Astrocyte (in vitro differentiated cells and primary cell): ENCODE data around the gene GOLGA7B. TPM values are rescaled to one million over a fixed set of nuclear protein-coding genes. Genes with fewer than 3 reads are reported as not detected.

Experiments
- DNase-seq: peaks from one replicate; pipeline ENCODE4 v3.0.0-alpha.2; 2010; ENCODE audit warnings: low read depth
- FAIRE-seq: peaks from 2 replicates; lab custom pipeline; 2011; peaks lifted over from hg19 to GRCh38; lab: Jason Lieb, UNC
- H2AFZ ChIP-seq: 2 replicates; pipeline ENCODE4 v1.6.0; 2012; ENCODE audit warnings: low read depth, low read length, inconsistent platforms
- H3K27ac ChIP-seq: 2 replicates; pipeline ENCODE4 v1.5.1; 2011; ENCODE audit warnings: low read depth, low read length, inconsistent platforms
- H3K27me3 ChIP-seq: 2 replicates; pipeline ENCODE4 v1.6.0; 2011; ENCODE audit warnings: low read length, inconsistent platforms; ENCODE audit not compliant: insufficient read depth
- H3K36me3 ChIP-seq: 2 replicates; pipeline ENCODE4 v1.5.1; 2011; ENCODE audit warnings: low read length, inconsistent platforms; ENCODE audit not compliant: insufficient read depth
- H3K4me1 ChIP-seq: 2 replicates; pipeline ENCODE4 v1.5.1; 2011; ENCODE audit warnings: low read length, inconsistent platforms; ENCODE audit not compliant: insufficient read depth
- H3K4me2 ChIP-seq: 2 replicates; pipeline ENCODE4 v1.6.0; 2012; ENCODE audit warnings: low read length, inconsistent platforms
- H3K4me3 ChIP-seq: 2 replicates; pipeline ENCODE4 v1.5.1; 2011; ENCODE audit warnings: low read depth, mild to moderate bottlenecking, low read length, inconsistent platforms; ENCODE audit not compliant: insufficient read depth
- H3K79me2 ChIP-seq: 2 replicates; pipeline ENCODE4 v1.6.0; 2012; ENCODE audit warnings: mild to moderate bottlenecking, low read length, inconsistent platforms; ENCODE audit not compliant: insufficient read depth
- H3K9ac ChIP-seq: 2 replicates; pipeline ENCODE4 v1.6.0; 2012; ENCODE audit warnings: mild to moderate bottlenecking, low read length, inconsistent platforms
- H3K9me3 ChIP-seq: 2 replicates; pipeline ENCODE4 v1.5.1; 2012; ENCODE audit warnings: low read depth, mild to moderate bottlenecking, low read length, inconsistent platforms; ENCODE audit not compliant: insufficient read depth
- H4K20me1 ChIP-seq: 2 replicates; pipeline ENCODE4 v1.6.0; 2012; ENCODE audit warnings: low read length, inconsistent platforms; ENCODE audit not compliant: insufficient read depth
- H3K27ac Mint-ChIP-seq: one replicate; pipeline ENCODE4 v1.8.0; 2021; ENCODE audit warnings: mild to moderate bottlenecking, mixed read lengths; ENCODE audit not compliant: unreplicated experiment
- H3K27me3 Mint-ChIP-seq: one replicate; pipeline ENCODE4 v1.8.0; 2021; ENCODE audit warnings: low read depth, mixed read lengths; ENCODE audit not compliant: unreplicated experiment
- H3K36me3 Mint-ChIP-seq: one replicate; pipeline ENCODE4 v1.8.0; 2021; ENCODE audit warnings: low read depth, mixed read lengths; ENCODE audit not compliant: unreplicated experiment
- H3K4me1 Mint-ChIP-seq: one replicate; pipeline ENCODE4 v1.8.0; 2021; ENCODE audit warnings: low read depth, mixed read lengths; ENCODE audit not compliant: unreplicated experiment
- H3K4me3 Mint-ChIP-seq: one replicate; pipeline ENCODE4 v1.8.0; 2021; ENCODE audit warnings: mild to moderate bottlenecking, moderate library complexity, mixed read lengths; ENCODE audit not compliant: unreplicated experiment
- H3K9me3 Mint-ChIP-seq: one replicate; pipeline ENCODE4 v1.8.0; 2021; ENCODE audit warnings: mild to moderate bottlenecking, mixed read lengths; ENCODE audit not compliant: unreplicated experiment
- CTCF ChIP-seq: IDR thresholded peaks from 2 replicates; pipeline ENCODE4 v1.5.1; 2011; ENCODE audit warnings: low read depth, mild to moderate bottlenecking, inconsistent platforms, low read length, moderate library complexity; ENCODE audit not compliant: insufficient read depth
- EZH2 ChIP-seq: IDR thresholded peaks from 2 replicates; pipeline ENCODE4 v1.6.1; 2012; ENCODE audit warnings: mild to moderate bottlenecking, low read length, inconsistent platforms; ENCODE audit not compliant: insufficient read depth
- total RNA-seq: library from RNA; stranded (reverse); gene quantifications from 2 replicates; pipeline ENCODE4 v1.2.1, GENCODE V29; 2021

The GOLGA7B gene
- total RNA-seq, 1 donor from 2014 or later, result 0.16 TPM

- Histone ChIP-seq H3K4me2 (no peak overlapping the region), H2AFZ (no peak overlapping the region), H3K4me1 (peaks cover 15% of the 10 kb centered on the region), H3K79me2 (no peaks in the 10 kb centered on the region), H3K9ac (no peak overlapping the region), H3K36me3 (no peaks in the 10 kb centered on the region), H4K20me1 (no peaks in the 10 kb centered on the region), H3K27ac (no peak overlapping the region), H3K27me3 (peaks cover 11% of the 10 kb centered on the region), H3K4me3 (no peak overlapping the region), H3K9me3 (no peaks in the 10 kb centered on the region)
- no peaks in the 10 kb centered on the region for H3K36me3 Mint-ChIP-seq
- no peak overlapping the region for H3K4me3 Mint-ChIP-seq
- H3K27me3 Mint-ChIP-seq, result peaks cover 23% of the 10 kb centered on the region
- FAIRE-seq (no peak), DNase-seq (no peak)
- no peak overlapping the region for H3K27ac Mint-ChIP-seq
- H3K9me3 Mint-ChIP-seq, result no peaks in the 10 kb centered on the region
- TF ChIP-seq EZH2, result no peak
- no peak for TF ChIP-seq CTCF
- peaks cover 17% of the 10 kb centered on the region for H3K4me1 Mint-ChIP-seq
Measured at GRCh38 chr10:97891497-97892167, 42.0 kb downstream of the GOLGA7B start.

GRCh38 chr10:97892506-97892905 is 42.9 kb downstream of the GOLGA7B start:
- TF ChIP-seq CTCF, result no peak
- no peak for TF ChIP-seq EZH2
- peaks cover 14% of the 10 kb centered on the region for H3K27me3 ChIP-seq
- Mint-ChIP-seq H3K36me3 (no peaks in the 10 kb centered on the region), H3K27me3 (peaks cover 23% of the 10 kb centered on the region), H3K4me3 (no peak overlapping the region), H3K9me3 (no peaks in the 10 kb centered on the region), H3K27ac (no peak overlapping the region), H3K4me1 (peaks cover 17% of the 10 kb centered on the region)
- no peaks in the 10 kb centered on the region for H4K20me1 ChIP-seq
- peaks cover 15% of the 10 kb centered on the region for H3K4me1 ChIP-seq
- H3K9me3 ChIP-seq, result no peaks in the 10 kb centered on the region
- no peaks in the 10 kb centered on the region for H3K36me3 ChIP-seq
- DNase-seq (no peak), FAIRE-seq (no peak)
- no peaks in the 10 kb centered on the region for H3K79me2 ChIP-seq
- no peak overlapping the region for H3K4me2 ChIP-seq
- no peak overlapping the region for H3K9ac ChIP-seq
- no peak overlapping the region for H3K4me3 ChIP-seq
- no peak overlapping the region for H3K27ac ChIP-seq
- no peak overlapping the region for H2AFZ ChIP-seq

- H3K4me3 ChIP-seq, result no peak overlapping the region
- H3K9ac ChIP-seq, result no peak overlapping the region
- peaks cover 15% of the 10 kb centered on the region for H3K4me1 ChIP-seq
- Mint-ChIP-seq H3K9me3 (no peaks in the 10 kb centered on the region), H3K4me3 (no peak overlapping the region), H3K27ac (no peak overlapping the region), H3K4me1 (peaks cover 17% of the 10 kb centered on the region), H3K36me3 (no peaks in the 10 kb centered on the region), H3K27me3 (peaks cover 23% of the 10 kb centered on the region)
- H3K4me2 ChIP-seq, result no peak overlapping the region
- no peaks in the 10 kb centered on the region for H4K20me1 ChIP-seq
- TF ChIP-seq CTCF (no peak), EZH2 (no peak)
- H3K27ac ChIP-seq, result no peak overlapping the region
- peaks cover 15% of the 10 kb centered on the region for H3K27me3 ChIP-seq
- no peaks in the 10 kb centered on the region for H3K9me3 ChIP-seq
- H3K79me2 ChIP-seq, result no peaks in the 10 kb centered on the region
- no peak for DNase-seq
- H2AFZ ChIP-seq, result no peak overlapping the region
- H3K36me3 ChIP-seq, result no peaks in the 10 kb centered on the region
- FAIRE-seq, result no peak
Measured at GRCh38 chr10:97892939-97893338, 43.3 kb downstream of the GOLGA7B start.
